Heart left ventricle (tissue), 16 donors: ENCODE results near the gene PACSIN2. TPM values are rescaled to one million over a fixed set of nuclear protein-coding genes. Genes with fewer than 3 reads are reported as not detected.

Experiments used
- ATAC-seq, 4 donors: fragments of 200-7000 bp; cut with Tn5 transposase; one replicate each; pipeline ENCODE4 v1.9.1; 2020 to 2022; ENCODE audit warnings: moderate library complexity in 4 of 4, mild to moderate bottlenecking in 3 of 4, moderate number of reproducible peaks in 1 of 4
- DNase-seq, 5 donors: peaks; one replicate each; pipeline ENCODE4 v3.0.0-alpha.2; 2020
- H3K27ac ChIP-seq, 12 donors: fragments of 200-600 bp; sonication (generic) in 4 of 12; one replicate each; pipeline versions ENCODE4 v1.5.0 to v1.8.0; 2016 to 2022; ENCODE audit warnings: mild to moderate bottlenecking in 2 of 12
- H3K27me3 ChIP-seq, 9 donors: fragments of 200-600 bp; sonication (generic) in 2 of 9; one replicate each; pipeline versions ENCODE4 v1.5.1 to v1.8.0; 2016 to 2022; ENCODE audit warnings: mild to moderate bottlenecking in 3 of 9
- H3K36me3 ChIP-seq, 9 donors: fragments of 200-600 bp; sonication (generic) in 2 of 9; one replicate each; pipeline versions ENCODE4 v1.5.0 to v1.8.0; 2018 to 2022; ENCODE audit warnings: mild to moderate bottlenecking in 2 of 9
- H3K4me1 ChIP-seq, 12 donors: fragments of 200-600 bp; sonication (generic) in 4 of 12; one replicate each; pipeline versions ENCODE4 v1.5.0 to v1.8.0; 2016 to 2022; ENCODE audit warnings: mild to moderate bottlenecking in 3 of 12
- H3K4me3 ChIP-seq, 12 donors: fragments of 200-600 bp; sonication (generic) in 4 of 12; one replicate each; pipeline versions ENCODE4 v1.5.0 to v1.8.0; 2017 to 2022; ENCODE audit warnings: mild to moderate bottlenecking in 9 of 12, moderate library complexity in 4 of 12
- H3K9me3 ChIP-seq, 12 donors: fragments of 200-600 bp; sonication (generic) in 4 of 12; one replicate each; pipeline versions ENCODE4 v1.5.0 to v1.8.0; 2016 to 2022; ENCODE audit warnings: mild to moderate bottlenecking in 1 of 12
- CTCF ChIP-seq, 12 donors: fragments of 200-600 bp; sonication (generic) in 4 of 12; IDR thresholded peaks; one replicate each; pipeline versions ENCODE4 v1.5.0 to v1.8.0; 2018 to 2022; ENCODE audit warnings: antibody characterized with exemption in 12 of 12, mild to moderate bottlenecking in 5 of 12
- POLR2A ChIP-seq, 2 donors: fragments of 450-650 bp; IDR thresholded peaks; one replicate each; pipeline ENCODE4 v1.6.1; 2017; ENCODE audit warnings: antibody characterized with exemption in 2 of 2, mild to moderate bottlenecking in 2 of 2, moderate library complexity in 2 of 2
- WGBS, 4 donors: extraction: QIAGEN DNeasy Blood & Tissue Kit in 2 of 4; methylation state at CpG; one replicate each; pipeline versions ENCODE4 v1.1.5 to v1.1.7; 2013 to 2018; 5-methylcytosine and 5-hydroxymethylcytosine counted together
- intact Hi-C, 10 donors: fragments of 100-400 bp; cut with DNase I; formaldehyde crosslinking; loops; one replicate each; pipeline versions ENCODE4 v1.11.1 to v1.14.2; 2022
- polyA plus RNA-seq, 2 donors: library from polyadenylated mRNA; stranded (reverse); fragments of 200-250 nt; gene quantifications; one replicate each; pipeline ENCODE4 v1.2.3, GENCODE V29; 2013
- total RNA-seq, 9 donors: library from RNA; depleted of rRNA in 2 of 9; stranded (reverse); fragments of >200 nt in 2 of 9; fragmentation: NEBNext Ultra II Directional in 3 of 9; extraction: Animal tissue kit (Norgen Biotek cat#: 25700) in 3 of 9; gene quantifications; one replicate each; pipeline versions ENCODE4 v1.1.0 to v1.2.4, GENCODE V29; 2016 to 2023
- donor health status: ischemic (EF 13 %, LVEDD 7.1; RV severe dilation, severe dysfunction).
- donor health status: healthy with polysubstance abuse.
- donor health status: DM: no; HTN: yes; CAD: no.
- donor health status: DM: no; HTN: no; CAD: no.
- donor health status: ischemic (EF 25% LVEDD 6.9; RV normal size, moderate dysfunction).
- donor health status: ischemic (EF 25% LVEDD 5.7; RV mildly dilated, moderate dysfunction).
- donor health status: healthy.
- donor health status: DM: yes; HTN: yes; CAD: no.
- donor health status: ischemic (EF 35%, LVEDD 5.7; RV mildly dilated, moderate dysfunction).
- donor health status: nonischemic (EF 11% LVEDD 7.7; RV severe dilation, severe dysfunction).
- donor health status: DM: yes; HTN: yes; CAD: no.
- donor health status: PGD.
- donor health status: ischemic (EF 29% LVEDD 5.4; RV normal size, mild dysfunction).
- donor health status: nonischemic (EF 23%, LVEDD 6.1; RV moderate dilation, normal function).

PACSIN2 gene
- total and polyA plus RNA-seq, 11 donors: 26.5 to 87.1 (median 59.3) TPM

- Histone ChIP-seq H3K27ac (peak overlapping the region in 4 of 12 donors; percentile 68 to 79 (median 72)), H3K4me3 (peak overlapping the region; percentile 65 to 97 (median 79)), H3K27me3 (no peaks in the 10 kb centered on the region), H3K4me1 (peaks cover 0 to 47% (median 16%) of the 10 kb centered on the region in 12 donors), H3K36me3 (no peaks in the 10 kb centered on the region), H3K9me3 (no peaks in the 10 kb centered on the region)
- TF ChIP-seq CTCF (IDR thresholded peaks at IDR 0.05): no peak
- no peak for TF ChIP-seq POLR2A (IDR thresholded peaks at IDR 0.05)
- DNase-seq (no peak), ATAC-seq (no peak)
- 13 to 17% (median 16%) methylated on average over 14 to 16 of the region's 16 CpGs for WGBS, 4 donors
- intact Hi-C loops: loop anchor here in 6 of 10 donors (2.0 to 10.0 kb wide), 7 partner anchors 49 to 155 kb away; no protein-coding TSS in a partner anchor
These were observed 1.3 kb downstream of the PACSIN2 start for GRCh38 chr22:43013355-43014315.

- ATAC-seq (no peak), DNase-seq (no peak)
- no peak overlapping the region for H3K4me3 ChIP-seq
- no peaks in the 10 kb centered on the region for H3K27me3 ChIP-seq
- no peak for TF ChIP-seq POLR2A (IDR thresholded peaks at IDR 0.05)
- no peak for TF ChIP-seq CTCF (IDR thresholded peaks at IDR 0.05)
- no peaks in the 10 kb centered on the region for H3K9me3 ChIP-seq
- H3K4me1 ChIP-seq: peaks cover 0 to 51% (median 22%) of the 10 kb centered on the region in 12 donors
- H3K27ac ChIP-seq: no peak overlapping the region
- intact Hi-C loops: loop anchor here in 6 of 10 donors (5.0 to 10.0 kb wide), 6 partner anchors 48 to 138 kb away; no protein-coding TSS in a partner anchor
- WGBS, 4 donors: 84 to 86% (median 85%) methylated on average over 6 of the region's 6 CpGs
- H3K36me3 ChIP-seq: no peaks in the 10 kb centered on the region
These were observed 2.6 kb downstream of the PACSIN2 start for GRCh38 chr22:43012390-43012789.

GRCh38 chr22:43011079-43011478, 3.9 kb downstream of the PACSIN2 start:
- intact Hi-C loops: loop anchor here in 6 of 10 donors (5.0 to 10.0 kb wide), 6 partner anchors 46 to 136 kb away; no protein-coding TSS in a partner anchor
- no peak for TF ChIP-seq POLR2A (IDR thresholded peaks at IDR 0.05)
- no peak for TF ChIP-seq CTCF (IDR thresholded peaks at IDR 0.05)
- Histone ChIP-seq H3K36me3 (no peaks in the 10 kb centered on the region), H3K4me1 (peaks cover 0 to 54% (median 25%) of the 10 kb centered on the region in 12 donors), H3K4me3 (no peak overlapping the region), H3K9me3 (no peaks in the 10 kb centered on the region), H3K27me3 (no peaks in the 10 kb centered on the region), H3K27ac (no peak overlapping the region)
- DNase-seq: no peak
- no peak for ATAC-seq
- WGBS, 4 donors: 83 to 89% (median 86%) methylated on average over 7 of the region's 7 CpGs

- Histone ChIP-seq H3K4me3 (no peak overlapping the region), H3K9me3 (no peaks in the 10 kb centered on the region), H3K27me3 (no peaks in the 10 kb centered on the region), H3K27ac (peak overlapping the region in 1 of 12 donors; percentile 24), H3K36me3 (no peaks in the 10 kb centered on the region), H3K4me1 (peaks cover 0 to 56% (median 26%) of the 10 kb centered on the region in 12 donors)
- intact Hi-C loops: no loop called here
- TF ChIP-seq CTCF (IDR thresholded peaks at IDR 0.05): no peak
- TF ChIP-seq POLR2A (IDR thresholded peaks at IDR 0.05): no peak
- no peak for ATAC-seq
- no peak for DNase-seq
- 73 to 92% (median 87%) methylated on average over 4 of the region's 4 CpGs for WGBS, 4 donors
These were observed 5.5 kb downstream of the PACSIN2 start for GRCh38 chr22:43009444-43009843.
